Spleen (tissue), 7 donors: ENCODE results near the gene FAM237B.

Experiments
- POLR2A ChIP-seq, 3 donors: fragments of 450-650 bp; IDR thresholded peaks; one replicate each; pipeline ENCODE4 v1.5.1; 2017; ENCODE audit warnings: antibody characterized with exemption in 3 of 3, mild to moderate bottlenecking in 1 of 3
- POLR2AphosphoS5 ChIP-seq, 3 donors: sonication (generic); formaldehyde crosslinking; IDR thresholded peaks; one replicate each; pipeline ENCODE4 v1.5.1; 2017; ENCODE audit warnings: antibody characterized with exemption in 3 of 3
- TF ChIP-seq, protein P1 (sequence below), 11 experiments: fragments of 200-600 bp in 7 of 11; fragments of 450-650 bp in 4 of 11; sonication (generic) in 4 of 11; IDR thresholded peaks in 8 of 11; conservative IDR thresholded peaks in 3 of 11; 1 replicate in 7 of 11; 2 replicates in 4 of 11; pipeline versions ENCODE4 v1.4.0 to v1.8.0; 2016 to 2021; ENCODE audit warnings: antibody characterized with exemption in 11 of 11, inconsistent platforms in 4 of 11, mild to moderate bottlenecking in 1 of 11
- donor health status: DM: no; HTN: no; CAD: no; lungs with moderate emphysema.
- donor health status: DM: no; HTN: no; CAD: no.
- donor health status: DM: no; HTN: no; CAD: no.

DNA sequence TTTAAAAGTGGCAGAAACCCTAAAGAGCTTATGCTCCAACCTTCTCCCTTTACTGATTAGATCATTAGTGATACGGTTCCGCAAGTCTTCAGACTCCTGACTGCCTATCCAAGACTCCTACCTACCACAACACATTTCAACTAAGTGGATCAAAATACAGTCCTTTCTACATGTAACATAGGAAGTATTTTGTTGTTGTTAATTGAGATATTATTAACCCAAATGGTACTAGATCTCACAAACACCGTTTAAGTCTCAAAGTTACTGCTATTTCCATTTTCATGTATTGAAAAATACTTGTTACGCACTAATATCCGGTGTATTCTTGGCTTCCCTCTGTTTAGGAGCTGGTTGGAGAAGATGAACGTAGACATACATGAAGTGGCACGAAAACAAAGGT is 1.1 kb downstream of the FAM237B start:
- TF ChIP-seq POLR2A (IDR thresholded peaks at IDR 0.05): no peak
- TF ChIP-seq, protein P1, sequence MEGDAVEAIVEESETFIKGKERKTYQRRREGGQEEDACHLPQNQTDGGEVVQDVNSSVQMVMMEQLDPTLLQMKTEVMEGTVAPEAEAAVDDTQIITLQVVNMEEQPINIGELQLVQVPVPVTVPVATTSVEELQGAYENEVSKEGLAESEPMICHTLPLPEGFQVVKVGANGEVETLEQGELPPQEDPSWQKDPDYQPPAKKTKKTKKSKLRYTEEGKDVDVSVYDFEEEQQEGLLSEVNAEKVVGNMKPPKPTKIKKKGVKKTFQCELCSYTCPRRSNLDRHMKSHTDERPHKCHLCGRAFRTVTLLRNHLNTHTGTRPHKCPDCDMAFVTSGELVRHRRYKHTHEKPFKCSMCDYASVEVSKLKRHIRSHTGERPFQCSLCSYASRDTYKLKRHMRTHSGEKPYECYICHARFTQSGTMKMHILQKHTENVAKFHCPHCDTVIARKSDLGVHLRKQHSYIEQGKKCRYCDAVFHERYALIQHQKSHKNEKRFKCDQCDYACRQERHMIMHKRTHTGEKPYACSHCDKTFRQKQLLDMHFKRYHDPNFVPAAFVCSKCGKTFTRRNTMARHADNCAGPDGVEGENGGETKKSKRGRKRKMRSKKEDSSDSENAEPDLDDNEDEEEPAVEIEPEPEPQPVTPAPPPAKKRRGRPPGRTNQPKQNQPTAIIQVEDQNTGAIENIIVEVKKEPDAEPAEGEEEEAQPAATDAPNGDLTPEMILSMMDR (IDR thresholded peaks at IDR 0.05 in 8 of 11, conservative IDR thresholded peaks at IDR 0.05 in 3 of 11): no peak
- TF ChIP-seq POLR2AphosphoS5 (IDR thresholded peaks at IDR 0.05): no peak
